GM19239 (cell line): Measurements from ENCODE around the gene PCK2.

ENCODE experiments used
- DNase-seq: peaks from one replicate; pipeline ENCODE4 v3.0.0; 2011; ENCODE audit warnings: low spot score; ENCODE audit not compliant: insufficient read length
- FAIRE-seq: peaks from 2 replicates; lab custom pipeline; 2011; peaks lifted over from hg19 to GRCh38; lab: Jason Lieb, UNC

The PCK2 gene

DNA sequence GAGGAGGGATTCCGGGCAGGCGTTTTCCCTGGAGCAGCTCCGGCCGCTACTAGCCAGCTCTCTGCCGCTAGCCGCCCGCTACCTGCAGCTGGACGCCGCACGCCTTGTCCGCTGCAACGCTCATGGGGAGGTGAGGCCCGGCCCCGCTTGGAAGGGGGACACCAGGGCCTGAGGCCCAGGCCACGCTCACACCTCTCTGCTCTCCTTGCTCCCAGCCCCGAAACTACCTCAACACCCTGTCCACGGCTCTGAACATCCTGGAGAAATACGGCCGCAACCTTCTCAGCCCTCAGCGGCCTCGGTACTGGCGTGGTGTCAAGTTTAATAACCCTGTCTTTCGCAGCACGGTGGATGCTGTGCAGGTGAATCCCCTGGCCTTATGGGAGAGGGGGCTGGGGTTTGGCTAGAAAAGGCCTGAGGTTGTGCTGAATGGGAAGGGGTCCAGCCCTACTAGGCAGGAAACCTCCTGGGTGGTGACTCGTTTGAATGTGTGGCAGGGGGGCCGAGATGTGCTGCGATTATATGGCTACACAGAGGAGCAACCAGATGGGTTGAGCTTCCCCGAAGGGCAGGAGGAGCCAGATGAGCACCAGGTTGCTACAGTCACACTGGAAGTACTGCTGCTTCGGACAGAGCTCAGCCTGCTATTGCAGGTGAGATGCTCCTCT lies 53.8 kb downstream of the PCK2 start:
- no peak for DNase-seq
- FAIRE-seq, result no peak

DNA sequence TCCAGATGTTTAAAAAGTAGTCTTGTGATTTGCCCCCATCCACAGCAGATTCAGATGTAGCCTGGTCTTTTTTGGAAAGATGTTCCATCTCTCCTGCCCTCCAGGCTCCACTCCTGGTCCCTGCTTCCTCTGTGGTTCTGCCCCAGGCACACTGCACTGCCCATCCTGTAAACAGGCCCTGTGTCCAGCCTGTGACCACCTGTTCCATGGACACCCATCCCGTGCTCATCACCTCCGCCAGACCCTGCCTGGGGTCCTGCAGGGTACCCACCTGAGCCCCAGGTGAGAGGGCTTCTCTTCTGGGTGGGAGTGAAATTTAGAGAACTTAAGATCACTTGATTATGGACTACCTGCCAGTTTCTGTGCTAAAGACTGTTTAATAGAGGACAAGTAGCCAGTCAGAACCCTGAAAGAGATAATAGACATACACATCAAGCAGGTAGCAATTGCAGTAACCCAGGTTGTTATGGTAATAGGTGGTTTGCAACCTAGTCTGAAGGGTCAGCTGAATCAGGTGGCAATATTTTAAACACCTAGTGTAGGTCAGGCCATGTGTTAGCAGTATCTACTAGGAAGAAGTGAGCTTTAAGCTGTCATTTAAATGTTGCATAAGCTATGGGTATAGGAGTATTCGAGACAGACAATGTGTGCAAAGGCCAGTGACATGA lies 55.3 kb downstream of the PCK2 start:
- no peak for FAIRE-seq
- DNase-seq, result no peak

DNA sequence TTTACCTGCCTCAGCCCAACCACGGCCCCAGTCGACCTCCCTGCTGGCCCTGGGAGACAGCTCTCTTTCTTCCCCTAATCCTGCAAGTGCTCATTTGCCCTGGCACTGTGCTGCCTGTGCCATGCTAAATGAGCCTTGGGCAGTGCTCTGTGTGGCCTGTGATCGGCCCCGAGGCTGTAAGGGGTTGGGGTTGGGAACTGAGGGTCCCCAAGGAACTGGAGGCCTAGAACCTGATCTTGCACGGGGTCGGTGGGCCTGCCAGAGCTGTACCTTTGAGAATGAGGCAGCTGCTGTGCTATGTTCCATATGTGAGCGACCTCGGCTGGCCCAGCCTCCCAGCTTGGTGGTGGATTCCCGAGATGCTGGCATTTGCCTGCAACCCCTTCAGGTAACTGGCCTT lies 56.0 kb downstream of the PCK2 start:
- DNase-seq, result no peak
- FAIRE-seq, result no peak

DNA sequence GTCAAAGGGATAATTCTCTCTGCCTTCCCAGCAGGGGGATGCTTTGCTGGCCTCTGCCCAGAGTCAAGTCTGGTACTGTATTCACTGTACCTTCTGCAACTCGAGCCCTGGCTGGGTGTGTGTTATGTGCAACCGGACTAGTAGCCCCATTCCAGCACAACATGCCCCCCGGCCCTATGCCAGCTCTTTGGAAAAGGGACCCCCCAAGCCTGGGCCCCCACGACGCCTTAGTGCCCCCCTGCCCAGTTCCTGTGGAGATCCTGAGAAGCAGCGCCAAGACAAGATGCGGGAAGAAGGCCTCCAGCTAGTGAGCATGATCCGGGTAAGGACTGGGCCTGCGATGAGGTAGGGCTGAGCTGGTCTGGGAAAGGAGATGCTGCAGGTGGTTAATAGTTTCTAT lies 56.5 kb downstream of the PCK2 start:
- DNase-seq (no peak), FAIRE-seq (no peak)

DNA sequence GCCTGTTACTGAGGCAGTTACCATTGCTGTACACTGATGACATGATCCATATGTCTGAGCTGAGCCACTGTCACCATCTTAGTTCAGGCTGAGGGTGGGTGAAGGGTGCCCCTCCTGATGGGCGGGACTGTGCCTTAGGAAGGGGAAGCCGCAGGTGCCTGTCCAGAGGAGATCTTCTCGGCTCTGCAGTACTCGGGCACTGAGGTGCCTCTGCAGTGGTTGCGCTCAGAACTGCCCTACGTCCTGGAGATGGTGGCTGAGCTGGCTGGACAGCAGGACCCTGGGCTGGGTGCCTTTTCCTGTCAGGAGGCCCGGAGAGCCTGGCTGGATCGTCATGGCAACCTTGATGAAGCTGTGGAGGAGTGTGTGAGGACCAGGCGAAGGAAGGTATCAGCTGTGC lies 56.9 kb downstream of the PCK2 start:
- DNase-seq (no peak), FAIRE-seq (no peak)

DNA sequence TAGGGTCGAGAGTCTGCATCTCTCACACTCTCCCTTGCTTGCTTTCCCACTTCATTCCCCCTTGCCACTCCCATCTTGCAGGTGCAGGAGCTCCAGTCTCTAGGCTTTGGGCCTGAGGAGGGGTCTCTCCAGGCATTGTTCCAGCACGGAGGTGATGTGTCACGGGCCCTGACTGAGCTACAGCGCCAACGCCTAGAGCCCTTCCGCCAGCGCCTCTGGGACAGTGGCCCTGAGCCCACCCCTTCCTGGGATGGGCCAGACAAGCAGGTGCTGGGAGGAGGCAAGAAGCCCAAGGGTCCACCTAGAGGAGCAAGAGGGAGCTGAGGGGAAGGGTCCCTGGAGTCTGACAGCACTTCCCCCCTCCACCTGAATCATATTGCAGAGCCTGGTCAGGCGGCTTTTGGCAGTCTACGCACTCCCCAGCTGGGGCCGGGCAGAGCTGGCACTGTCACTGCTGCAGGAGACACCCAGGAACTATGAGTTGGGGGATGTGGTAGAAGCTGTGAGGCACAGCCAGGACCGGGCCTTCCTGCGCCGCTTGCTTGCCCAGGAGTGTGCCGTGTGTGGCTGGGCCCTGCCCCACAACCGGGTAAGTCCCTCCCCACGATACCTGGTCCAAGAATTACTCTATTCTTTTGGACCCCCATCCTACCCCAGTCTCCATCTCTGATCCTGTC lies 57.4 kb downstream of the PCK2 start:
- no peak for FAIRE-seq
- no peak for DNase-seq
